ENCODE results near the gene AP1G2.
A peak's percentile ranks its signal among the peaks of the same experiment; 100 is the strongest.

The AP1G2 gene

DNA sequence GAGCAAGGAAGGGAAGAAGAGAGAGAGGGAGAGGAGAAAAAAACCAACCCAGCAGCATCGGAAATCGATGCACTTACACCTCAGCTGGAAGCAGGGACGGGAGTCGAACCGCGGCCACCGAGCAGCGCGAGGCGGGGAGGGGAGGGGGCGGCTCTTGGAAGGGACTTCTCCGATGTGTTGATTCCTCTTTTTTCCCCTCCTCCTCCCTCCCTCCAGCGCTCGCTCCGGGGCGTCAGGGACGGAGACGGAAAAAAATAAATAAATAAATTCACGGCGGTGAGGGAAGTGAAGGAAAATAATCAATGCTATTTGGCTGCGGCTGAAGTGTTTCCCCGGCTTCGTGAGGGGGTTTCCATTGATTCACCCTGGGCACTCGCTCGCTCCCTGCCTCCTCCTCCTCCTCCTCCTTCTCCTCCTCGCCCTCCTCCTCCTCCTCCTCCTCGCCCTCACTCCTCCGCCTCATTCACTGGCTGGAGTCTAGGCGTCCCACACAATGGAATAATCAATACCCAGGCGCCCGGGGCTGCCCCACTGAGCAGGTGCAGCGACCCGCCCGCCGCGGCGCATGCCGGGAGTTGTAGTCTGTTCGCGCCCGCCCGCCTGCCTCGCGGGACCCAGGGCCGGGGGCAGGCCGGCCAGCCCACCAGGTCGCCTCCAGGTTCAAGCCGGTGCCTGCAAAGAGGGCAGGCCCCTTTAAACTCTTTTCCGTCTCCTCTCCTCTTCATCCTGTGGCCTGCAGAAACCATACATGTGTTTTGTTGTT is 16.1 kb downstream of the AP1G2 start, which contains the start of gene ZFHX2:
Gene ZFHX2, minus strand, starts transcription at position 500 of the 763 bp plus-strand sequence. CDS start 16,440 bp downstream, outside the sequence.
- Histone ChIP-seq H3K27me3 (ENCODE audit: insufficient read depth, poor library complexity, severe bottlenecking) (no peaks in the 10 kb centered on the region), H3K27ac (replicated peaks) (peak within 1 kb of the TSS; percentile 47), H3K4me3 (replicated peaks; ENCODE audit: insufficient read depth, low read length) (peak within 1 kb of the TSS; percentile 74)
- DNase-seq (ENCODE audit: low read depth in 1 of 2, low spot score in 1 of 2) = peak in 1 of 2 experiments; percentile 71
- TF ChIP-seq REST (IDR thresholded peaks at IDR 0.05; ENCODE audit: insufficient replicate concordance, low read depth) (no peak), GABPA (IDR thresholded peaks at IDR 0.05; ENCODE audit: low read depth) (no peak), SPI1 (IDR thresholded peaks at IDR 0.05; ENCODE audit: borderline replicate concordance, low read depth) (no peak), POLR2AphosphoS5 (IDR thresholded peaks at IDR 0.05; ENCODE audit: low read depth) (no peak)
- TF ChIP-seq, protein P1, sequence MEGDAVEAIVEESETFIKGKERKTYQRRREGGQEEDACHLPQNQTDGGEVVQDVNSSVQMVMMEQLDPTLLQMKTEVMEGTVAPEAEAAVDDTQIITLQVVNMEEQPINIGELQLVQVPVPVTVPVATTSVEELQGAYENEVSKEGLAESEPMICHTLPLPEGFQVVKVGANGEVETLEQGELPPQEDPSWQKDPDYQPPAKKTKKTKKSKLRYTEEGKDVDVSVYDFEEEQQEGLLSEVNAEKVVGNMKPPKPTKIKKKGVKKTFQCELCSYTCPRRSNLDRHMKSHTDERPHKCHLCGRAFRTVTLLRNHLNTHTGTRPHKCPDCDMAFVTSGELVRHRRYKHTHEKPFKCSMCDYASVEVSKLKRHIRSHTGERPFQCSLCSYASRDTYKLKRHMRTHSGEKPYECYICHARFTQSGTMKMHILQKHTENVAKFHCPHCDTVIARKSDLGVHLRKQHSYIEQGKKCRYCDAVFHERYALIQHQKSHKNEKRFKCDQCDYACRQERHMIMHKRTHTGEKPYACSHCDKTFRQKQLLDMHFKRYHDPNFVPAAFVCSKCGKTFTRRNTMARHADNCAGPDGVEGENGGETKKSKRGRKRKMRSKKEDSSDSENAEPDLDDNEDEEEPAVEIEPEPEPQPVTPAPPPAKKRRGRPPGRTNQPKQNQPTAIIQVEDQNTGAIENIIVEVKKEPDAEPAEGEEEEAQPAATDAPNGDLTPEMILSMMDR (IDR thresholded peaks at IDR 0.05; ENCODE audit: insufficient read depth, low read length) = no peak

DNA sequence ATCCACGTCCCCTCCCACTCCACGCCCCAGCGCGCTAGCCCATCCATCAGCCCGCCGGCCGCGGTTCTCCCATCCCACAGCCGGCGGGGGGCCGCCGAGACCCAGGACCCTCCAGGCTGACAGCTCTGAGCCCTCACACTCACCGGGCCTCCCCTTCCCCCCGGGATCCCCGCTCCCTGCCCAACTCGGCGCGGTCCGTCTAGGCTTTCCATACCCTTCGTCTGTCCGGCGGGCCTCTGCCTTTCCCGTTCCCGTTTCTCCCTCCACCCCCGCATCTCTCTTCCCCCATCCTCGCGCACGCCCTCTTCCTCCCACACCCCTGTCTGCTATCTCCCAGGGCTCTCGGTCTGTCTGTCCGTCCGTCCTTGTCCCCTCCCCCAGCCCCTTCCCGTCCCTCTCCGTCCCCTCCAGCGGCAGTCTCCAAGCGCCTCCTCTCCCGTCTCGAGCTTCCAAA is 16.8 kb downstream of the AP1G2 start:
- DNase-seq (ENCODE audit: low read depth in 1 of 2, low spot score in 1 of 2) = no peak
- TF ChIP-seq POLR2AphosphoS5 (IDR thresholded peaks at IDR 0.05; ENCODE audit: low read depth) = no peak
- TF ChIP-seq SPI1 (IDR thresholded peaks at IDR 0.05; ENCODE audit: borderline replicate concordance, low read depth) = no peak
- TF ChIP-seq GABPA (IDR thresholded peaks at IDR 0.05; ENCODE audit: low read depth) = no peak
- no peak for TF ChIP-seq REST (IDR thresholded peaks at IDR 0.05; ENCODE audit: insufficient replicate concordance, low read depth)
- TF ChIP-seq, protein P1 (IDR thresholded peaks at IDR 0.05; ENCODE audit: insufficient read depth, low read length) = no peak

DNA sequence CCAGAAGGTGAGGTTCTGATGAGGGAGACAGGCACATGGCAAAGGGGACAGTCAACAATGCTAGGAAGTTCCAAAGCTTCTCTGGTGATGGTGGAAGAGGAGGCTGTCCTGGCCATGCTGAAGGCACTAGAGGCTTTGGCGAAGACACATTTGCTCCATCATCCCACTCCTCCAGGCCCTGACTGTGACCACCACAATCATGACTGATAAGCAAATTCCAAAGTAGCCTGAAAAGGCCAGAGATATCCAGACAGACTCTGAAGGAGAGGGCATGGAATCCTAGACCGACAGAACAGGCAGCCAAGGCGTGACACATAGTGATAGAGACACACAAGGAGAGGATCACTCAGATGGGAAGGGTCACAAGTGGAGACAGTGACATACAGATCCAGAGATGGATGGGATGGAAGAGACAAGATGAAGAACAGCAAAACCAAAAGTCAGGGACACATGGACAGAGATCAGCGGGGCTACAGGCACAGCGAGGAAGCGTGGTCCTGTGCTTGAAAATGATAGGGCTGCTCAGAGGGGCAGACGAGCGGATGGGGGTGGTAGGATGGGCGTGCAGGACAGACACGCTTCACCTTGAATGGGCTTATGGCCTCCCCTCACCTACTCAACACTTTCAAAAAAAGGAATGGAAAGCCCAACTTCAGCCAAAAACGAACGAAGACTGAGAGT is 17.3 kb downstream of the AP1G2 start:
- TF ChIP-seq SPI1 (IDR thresholded peaks at IDR 0.05; ENCODE audit: borderline replicate concordance, low read depth) (no peak), GABPA (IDR thresholded peaks at IDR 0.05; ENCODE audit: low read depth) (no peak), POLR2AphosphoS5 (IDR thresholded peaks at IDR 0.05; ENCODE audit: low read depth) (no peak)
- TF ChIP-seq, protein P1 (IDR thresholded peaks at IDR 0.05; ENCODE audit: insufficient read depth, low read length) = no peak
- H3K27ac ChIP-seq (replicated peaks) = no peak overlapping the region
- no peak for DNase-seq (ENCODE audit: low read depth in 1 of 2, low spot score in 1 of 2)
- H3K4me3 ChIP-seq (replicated peaks; ENCODE audit: insufficient read depth, low read length) = peak overlapping the region; percentile 74
- no peaks in the 10 kb centered on the region for H3K27me3 ChIP-seq (ENCODE audit: insufficient read depth, poor library complexity, severe bottlenecking)

More for the DNA sequence above, 16.8 kb downstream of the AP1G2 start:
- Histone ChIP-seq H3K27ac (replicated peaks) (peak overlapping the region; percentile 47; the same call in 1 of the 2 replicates), H3K4me3 (replicated peaks; ENCODE audit: insufficient read depth, low read length) (peak overlapping the region; percentile 74), H3K27me3 (ENCODE audit: insufficient read depth, poor library complexity, severe bottlenecking) (no peaks in the 10 kb centered on the region)
